Glomerular endothelial cell (primary cell): ENCODE measurements around the gene TCTN1. TPM values are rescaled to one million over a fixed set of nuclear protein-coding genes. Genes with fewer than 3 reads are reported as not detected.

Experiments used
- total RNA-seq: library from RNA; depleted of rRNA; stranded (reverse); fragments of >200 nt; gene quantifications from 2 replicates; pipeline ENCODE4 v1.2.3, GENCODE V29; 2015

TCTN1 gene
- total RNA-seq, 1 donor from 2014 or later: 34.6 TPM

Other genes with a start within 250 kb of the TCTN1 start
- gene ANAPC7, start 210.4 kb upstream of the TCTN1 start, total RNA-seq: 41.5 and 67.1 TPM in 2 replicates
- gene ARPC3, start 163.8 kb upstream of the TCTN1 start, total RNA-seq: 667 and 1,344 TPM in 2 replicates
- gene GPN3, start 145.9 kb upstream of the TCTN1 start, total RNA-seq: 11.3 and 20.1 TPM in 2 replicates
- gene FAM216A, start 145.3 kb upstream of the TCTN1 start, total RNA-seq: 7.1 and 10.7 TPM in 2 replicates
- gene VPS29, start 112.0 kb upstream of the TCTN1 start, total RNA-seq: 102 and 129 TPM in 2 replicates
- gene RAD9B, start 111.8 kb upstream of the TCTN1 start, total RNA-seq: 0.05 and 0.29 TPM in 2 replicates
- 11.0 and 11.4 TPM in 2 replicates for gene PPTC7, start 30.8 kb upstream of the TCTN1 start, total RNA-seq
- 0.58 and 1.9 TPM in 2 replicates for gene HVCN1, start 75.0 kb downstream of the TCTN1 start, total RNA-seq
- 77.5 and 90.4 TPM in 2 replicates for gene PPP1CC, start 128.8 kb downstream of the TCTN1 start, total RNA-seq
- gene CCDC63, start 232.9 kb downstream of the TCTN1 start, total RNA-seq: not detected in 2 replicates